Loucy (cell line): Measurements from ENCODE around the gene ELL2.

ENCODE experiments used
- H2AFZ ChIP-seq: fragments of 200-600 bp; sonication (generic); 2 replicates; pipeline ENCODE4 v1.6.0; 2016; ENCODE audit warnings: antibody characterized with exemption, mild to moderate bottlenecking, low read length, moderate library complexity
- H3F3A ChIP-seq: fragments of 200-600 bp; 2 replicates; pipeline ENCODE4 v1.6.0; 2016; ENCODE audit warnings: antibody characterized with exemption, low read depth, mild to moderate bottlenecking
- H3K27me3 ChIP-seq: fragments of 200-600 bp; sonication (generic); 2 replicates; pipeline ENCODE4 v1.6.1; 2014; ENCODE audit warnings: low read length, mild to moderate bottlenecking; ENCODE audit not compliant: insufficient read depth, poor library complexity, severe bottlenecking
- H3K36me3 ChIP-seq: fragments of 200-600 bp; sonication (generic); 2 replicates; pipeline ENCODE4 v1.6.1; 2016; ENCODE audit warnings: low read length; ENCODE audit not compliant: insufficient read depth
- H3K4me1 ChIP-seq: fragments of 200-600 bp; sonication (generic); 2 replicates; pipeline ENCODE4 v1.5.1; 2014; ENCODE audit warnings: low read length, mild to moderate bottlenecking; ENCODE audit not compliant: insufficient read depth, poor library complexity, severe bottlenecking
- H3K4me2 ChIP-seq: fragments of 200-600 bp; sonication (generic); 2 replicates; pipeline ENCODE4 v1.6.0; 2014; ENCODE audit warnings: antibody characterized with exemption, low read length, low read depth, mild to moderate bottlenecking; ENCODE audit not compliant: poor library complexity, severe bottlenecking
- H3K4me3 ChIP-seq: fragments of 200-600 bp; sonication (generic); 2 replicates; pipeline ENCODE4 v1.5.1; 2014; ENCODE audit warnings: low read length, mild to moderate bottlenecking, mixed read lengths; ENCODE audit not compliant: poor library complexity, severe bottlenecking
- H3K79me2 ChIP-seq: fragments of 200-600 bp; sonication (generic); 2 replicates; pipeline ENCODE4 v1.6.1; 2014; ENCODE audit warnings: low read length; ENCODE audit not compliant: insufficient read depth
- H3K9ac ChIP-seq: fragments of 200-600 bp; sonication (generic); 2 replicates; pipeline ENCODE4 v1.6.0; 2014; ENCODE audit warnings: mild to moderate bottlenecking, low read depth, low read length, moderate library complexity; ENCODE audit not compliant: poor library complexity, severe bottlenecking
- H3K9me2 ChIP-seq: fragments of 200-600 bp; sonication (generic); replicated peaks from 2 replicates; pipeline ENCODE4 v1.6.1; 2016; ENCODE audit warnings: low read depth, low read length, mixed read lengths
- H3K9me3 ChIP-seq: fragments of 200-600 bp; sonication (generic); 2 replicates; pipeline ENCODE4 v1.6.1; 2014; ENCODE audit warnings: mild to moderate bottlenecking, antibody characterized with exemption, low read length, low read depth; ENCODE audit not compliant: insufficient read depth
- H4K20me1 ChIP-seq: fragments of 200-600 bp; sonication (generic); 2 replicates; pipeline ENCODE4 v1.6.0; 2014; ENCODE audit warnings: antibody characterized with exemption, low read length, mild to moderate bottlenecking; ENCODE audit not compliant: insufficient read depth, poor library complexity, severe bottlenecking
- EZH2phosphoT487 ChIP-seq: fragments of 200-600 bp; IDR thresholded peaks from 2 replicates; pipeline ENCODE4 v1.6.1; 2018; ENCODE audit warnings: antibody characterized with exemption, mild to moderate bottlenecking, moderate library complexity, borderline replicate concordance
- TF ChIP-seq, protein P1 (sequence below): fragments of 200-600 bp; sonication (generic); conservative IDR thresholded peaks from 2 replicates; pipeline ENCODE4 v1.5.1; 2014; ENCODE audit warnings: mild to moderate bottlenecking, antibody characterized with exemption, low read length

The ELL2 gene

DNA sequence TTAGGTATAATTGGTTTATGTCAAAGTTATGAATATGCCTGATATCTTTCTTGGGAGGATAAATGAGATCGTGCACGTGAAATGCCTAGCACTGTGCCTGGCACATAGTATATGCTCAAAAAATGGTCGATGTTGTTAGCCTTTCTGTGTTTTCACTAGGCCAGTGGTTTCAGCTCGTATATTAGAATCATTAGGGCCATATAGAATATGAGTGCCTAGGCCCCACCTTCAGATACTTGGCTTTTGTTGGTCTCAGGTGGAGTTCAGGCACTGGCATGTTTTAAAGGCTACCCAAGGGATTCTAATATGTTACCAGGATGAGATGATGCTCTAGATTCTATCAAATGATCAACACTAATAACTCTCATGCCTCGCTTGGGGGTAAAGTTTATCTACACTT lies 56.8 kb downstream of the ELL2 start:
- no peaks in the 10 kb centered on the region for H3K79me2 ChIP-seq
- H3K9me2 ChIP-seq, result no peaks in the 10 kb centered on the region
- H3K9ac ChIP-seq, result no peak overlapping the region
- no peak overlapping the region for H3K4me3 ChIP-seq
- H4K20me1 ChIP-seq, result no peaks in the 10 kb centered on the region
- H3K9me3 ChIP-seq, result no peaks in the 10 kb centered on the region
- no peaks in the 10 kb centered on the region for H3K27me3 ChIP-seq
- no peaks in the 10 kb centered on the region for H3F3A ChIP-seq
- no peaks in the 10 kb centered on the region; the same call in 1 of the 2 replicates for H3K36me3 ChIP-seq
- TF ChIP-seq, protein P1, sequence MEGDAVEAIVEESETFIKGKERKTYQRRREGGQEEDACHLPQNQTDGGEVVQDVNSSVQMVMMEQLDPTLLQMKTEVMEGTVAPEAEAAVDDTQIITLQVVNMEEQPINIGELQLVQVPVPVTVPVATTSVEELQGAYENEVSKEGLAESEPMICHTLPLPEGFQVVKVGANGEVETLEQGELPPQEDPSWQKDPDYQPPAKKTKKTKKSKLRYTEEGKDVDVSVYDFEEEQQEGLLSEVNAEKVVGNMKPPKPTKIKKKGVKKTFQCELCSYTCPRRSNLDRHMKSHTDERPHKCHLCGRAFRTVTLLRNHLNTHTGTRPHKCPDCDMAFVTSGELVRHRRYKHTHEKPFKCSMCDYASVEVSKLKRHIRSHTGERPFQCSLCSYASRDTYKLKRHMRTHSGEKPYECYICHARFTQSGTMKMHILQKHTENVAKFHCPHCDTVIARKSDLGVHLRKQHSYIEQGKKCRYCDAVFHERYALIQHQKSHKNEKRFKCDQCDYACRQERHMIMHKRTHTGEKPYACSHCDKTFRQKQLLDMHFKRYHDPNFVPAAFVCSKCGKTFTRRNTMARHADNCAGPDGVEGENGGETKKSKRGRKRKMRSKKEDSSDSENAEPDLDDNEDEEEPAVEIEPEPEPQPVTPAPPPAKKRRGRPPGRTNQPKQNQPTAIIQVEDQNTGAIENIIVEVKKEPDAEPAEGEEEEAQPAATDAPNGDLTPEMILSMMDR, result no peak
- H3K4me2 ChIP-seq, result no peak overlapping the region
- H3K4me1 ChIP-seq, result no peaks in the 10 kb centered on the region
- H2AFZ ChIP-seq, result no peak overlapping the region

DNA sequence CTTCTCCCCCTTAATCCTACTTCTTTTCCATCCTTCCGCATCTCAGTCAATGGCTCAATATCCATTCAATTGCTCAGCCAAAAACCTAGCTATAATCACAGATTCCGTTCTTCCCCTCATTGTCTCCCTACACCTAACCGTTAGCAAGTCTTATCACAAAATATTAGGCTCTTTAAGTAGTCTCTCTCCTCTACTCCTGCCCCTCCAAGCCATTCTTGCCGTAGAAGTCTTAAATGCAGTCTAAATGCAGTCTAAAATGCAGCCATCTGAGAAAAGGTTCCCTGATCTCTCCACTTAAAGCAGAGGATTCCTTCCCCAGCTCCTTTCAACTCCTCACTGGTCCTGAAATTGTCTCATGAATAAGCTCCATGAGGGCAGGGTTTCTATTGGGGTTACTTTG lies 57.8 kb downstream of the ELL2 start:
- Histone ChIP-seq H3K27me3 (no peaks in the 10 kb centered on the region), H3K9me3 (no peaks in the 10 kb centered on the region), H3K79me2 (no peaks in the 10 kb centered on the region), H3F3A (no peaks in the 10 kb centered on the region), H3K4me2 (no peak overlapping the region), H2AFZ (no peak overlapping the region), H4K20me1 (no peaks in the 10 kb centered on the region), H3K4me3 (no peak overlapping the region), H3K9me2 (no peaks in the 10 kb centered on the region), H3K36me3 (no peaks in the 10 kb centered on the region; the same call in 1 of the 2 replicates), H3K9ac (no peak overlapping the region), H3K4me1 (no peaks in the 10 kb centered on the region)
- no peak for TF ChIP-seq EZH2phosphoT487
- TF ChIP-seq, protein P1, result no peak

DNA sequence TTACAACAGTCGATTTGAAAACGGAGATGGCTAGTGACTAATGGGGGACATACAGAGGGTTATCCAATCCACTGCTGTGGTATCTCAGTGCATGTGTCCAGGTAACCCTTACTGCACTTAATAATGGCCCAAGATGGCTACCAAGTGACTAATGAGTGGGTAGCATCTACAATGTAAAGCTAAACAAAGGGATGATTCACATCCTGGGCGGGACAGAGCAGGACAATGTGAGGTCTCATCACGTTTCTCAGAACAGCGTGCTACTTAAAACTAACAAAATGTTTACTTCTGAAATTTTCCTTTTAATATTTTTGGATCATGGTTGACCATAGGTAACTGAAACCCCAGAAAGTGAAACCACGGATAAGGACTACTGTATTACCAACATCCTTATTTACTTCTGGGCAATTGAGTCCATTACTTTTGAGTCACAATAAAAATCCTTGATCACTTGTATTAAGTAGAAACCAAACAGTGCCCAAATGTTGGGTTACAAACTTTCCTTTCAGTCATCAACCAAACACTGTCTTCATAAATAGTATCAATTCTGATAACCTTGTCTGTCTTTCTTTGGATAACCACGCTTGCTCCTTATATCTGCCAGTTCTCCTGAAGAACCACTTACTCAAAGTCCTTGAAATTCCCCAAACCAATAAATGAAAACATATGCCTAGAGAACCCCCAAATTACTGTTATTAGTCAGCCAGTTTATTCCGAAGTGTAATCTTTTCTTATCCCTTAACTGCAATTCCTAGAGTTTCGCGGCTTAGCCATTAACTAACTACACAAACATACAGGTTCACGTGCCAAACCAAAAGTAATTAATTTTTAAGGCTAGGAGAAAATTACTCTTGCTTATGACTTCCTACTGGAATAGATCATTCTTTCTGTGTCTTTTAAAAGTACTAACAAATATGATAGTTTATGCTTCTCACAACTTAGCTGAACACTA lies 59.7 kb downstream of the ELL2 start:
- Histone ChIP-seq H4K20me1 (no peaks in the 10 kb centered on the region), H3F3A (no peaks in the 10 kb centered on the region), H3K4me2 (no peak overlapping the region), H2AFZ (no peak overlapping the region), H3K9ac (no peak overlapping the region), H3K9me3 (no peaks in the 10 kb centered on the region), H3K4me3 (no peak overlapping the region), H3K4me1 (no peaks in the 10 kb centered on the region), H3K27me3 (no peaks in the 10 kb centered on the region), H3K36me3 (no peaks in the 10 kb centered on the region; the same call in 1 of the 2 replicates), H3K9me2 (no peaks in the 10 kb centered on the region), H3K79me2 (no peaks in the 10 kb centered on the region)
- no peak for TF ChIP-seq EZH2phosphoT487
- TF ChIP-seq, protein P1, result no peak
